OCI-LY7 (cell line): ENCODE results near the gene DPT.

Source experiments
- CTCF ChIP-seq: fragments of 200-600 bp; sonication (generic); conservative IDR thresholded peaks from 2 replicates; pipeline ENCODE4 v1.5.1; 2014; ENCODE audit warnings: mild to moderate bottlenecking, antibody characterized with exemption, low read length, moderate library complexity, mixed read lengths
- EZH2phosphoT487 ChIP-seq: fragments of 200-600 bp; sonication (generic); IDR thresholded peaks from 2 replicates; pipeline ENCODE4 v1.6.1; 2018; ENCODE audit warnings: low read depth, borderline replicate concordance, mild to moderate bottlenecking, mixed run types, antibody characterized with exemption, low read length, moderate library complexity, mixed read lengths

GRCh38 chr1:168709405-168710363 lies 19.3 kb downstream of the DPT start:
- TF ChIP-seq CTCF (no peak), EZH2phosphoT487 (no peak)
